Measurements from ENCODE around the gene GSTA4.

GRCh38 chr6:53043581-53043980 lies 48.5 kb upstream of the GSTA4 start:
- TF ChIP-seq ZNF318 (CRISPR knock-in tag; IDR thresholded peaks at IDR 0.05), result no peak
- no peak for TF ChIP-seq TCF7L2 (IDR thresholded peaks at IDR 0.05; ENCODE audit: low read depth, low read length)
- no peak for TF ChIP-seq HNRNPL (IDR thresholded peaks at IDR 0.05; ENCODE audit: low read depth, low read length)
- TF ChIP-seq CEBPB (IDR thresholded peaks at IDR 0.05; ENCODE audit: borderline replicate concordance, low read depth, low read length), result no peak
- no peak for TF ChIP-seq YEATS2 (CRISPR knock-in tag; IDR thresholded peaks at IDR 0.05; ENCODE audit: borderline replicate concordance)
- no peak for TF ChIP-seq GTF2F1 (IDR thresholded peaks at IDR 0.05; ENCODE audit: low read length)
- no peak for TF ChIP-seq POLR2A (IDR thresholded peaks at IDR 0.05; ENCODE audit: insufficient read depth in 1 of 2, low read depth in 2 of 2, low read length in 2 of 2)
- no peak for TF ChIP-seq ZNF670 (CRISPR knock-in tag; IDR thresholded peaks at IDR 0.05; ENCODE audit: borderline replicate concordance)
